ENCODE results near the gene ZDHHC4. TPM values are rescaled to one million over a fixed set of nuclear protein-coding genes. Genes with fewer than 3 reads are reported as not detected.

ZDHHC4 gene
- total and polyA plus RNA-seq, 9 of the 15 experiments (the other 6 are each of a cell fraction or from before 2014, with no cell fraction given): 33.4 to 106 (median 58.3) TPM

DNA sequence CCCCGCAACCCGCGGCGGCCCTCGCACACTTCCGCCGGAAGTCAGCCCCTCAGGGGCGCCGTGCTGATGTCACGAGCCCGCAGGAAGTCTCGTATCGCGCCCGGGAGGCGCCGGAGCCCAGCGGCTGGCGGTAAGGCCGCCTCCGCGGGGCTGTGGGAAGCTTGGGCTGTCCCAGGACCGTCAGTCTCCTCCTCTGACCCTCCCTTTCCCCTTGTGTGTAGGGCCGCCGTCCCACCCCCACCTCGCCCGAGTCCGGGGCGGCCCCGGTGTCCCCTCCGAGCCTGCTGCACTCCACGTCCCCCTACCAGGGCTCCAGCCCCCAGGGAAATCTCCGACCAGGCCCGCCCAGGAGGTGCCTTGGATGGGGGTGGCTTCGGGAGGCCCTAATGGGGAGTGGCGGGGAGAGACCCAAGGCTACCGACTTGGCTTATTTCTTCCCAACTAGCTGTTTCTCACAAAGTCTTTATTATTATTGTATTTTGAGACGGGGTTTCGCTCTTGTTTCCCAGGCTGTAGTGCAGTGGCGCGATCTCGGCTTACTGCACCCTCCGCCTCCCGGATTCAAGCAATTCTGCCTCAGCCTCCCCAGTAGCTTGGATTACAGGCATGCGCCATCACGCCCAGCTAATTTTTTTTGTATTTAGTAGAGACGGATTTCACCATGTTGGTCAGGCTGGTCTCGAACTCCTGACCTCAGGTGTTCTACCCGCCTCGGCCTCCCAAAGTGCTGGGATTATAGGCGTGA, at the start of gene ZDHHC4 (continued):
- TF ChIP-seq, protein P1, sequence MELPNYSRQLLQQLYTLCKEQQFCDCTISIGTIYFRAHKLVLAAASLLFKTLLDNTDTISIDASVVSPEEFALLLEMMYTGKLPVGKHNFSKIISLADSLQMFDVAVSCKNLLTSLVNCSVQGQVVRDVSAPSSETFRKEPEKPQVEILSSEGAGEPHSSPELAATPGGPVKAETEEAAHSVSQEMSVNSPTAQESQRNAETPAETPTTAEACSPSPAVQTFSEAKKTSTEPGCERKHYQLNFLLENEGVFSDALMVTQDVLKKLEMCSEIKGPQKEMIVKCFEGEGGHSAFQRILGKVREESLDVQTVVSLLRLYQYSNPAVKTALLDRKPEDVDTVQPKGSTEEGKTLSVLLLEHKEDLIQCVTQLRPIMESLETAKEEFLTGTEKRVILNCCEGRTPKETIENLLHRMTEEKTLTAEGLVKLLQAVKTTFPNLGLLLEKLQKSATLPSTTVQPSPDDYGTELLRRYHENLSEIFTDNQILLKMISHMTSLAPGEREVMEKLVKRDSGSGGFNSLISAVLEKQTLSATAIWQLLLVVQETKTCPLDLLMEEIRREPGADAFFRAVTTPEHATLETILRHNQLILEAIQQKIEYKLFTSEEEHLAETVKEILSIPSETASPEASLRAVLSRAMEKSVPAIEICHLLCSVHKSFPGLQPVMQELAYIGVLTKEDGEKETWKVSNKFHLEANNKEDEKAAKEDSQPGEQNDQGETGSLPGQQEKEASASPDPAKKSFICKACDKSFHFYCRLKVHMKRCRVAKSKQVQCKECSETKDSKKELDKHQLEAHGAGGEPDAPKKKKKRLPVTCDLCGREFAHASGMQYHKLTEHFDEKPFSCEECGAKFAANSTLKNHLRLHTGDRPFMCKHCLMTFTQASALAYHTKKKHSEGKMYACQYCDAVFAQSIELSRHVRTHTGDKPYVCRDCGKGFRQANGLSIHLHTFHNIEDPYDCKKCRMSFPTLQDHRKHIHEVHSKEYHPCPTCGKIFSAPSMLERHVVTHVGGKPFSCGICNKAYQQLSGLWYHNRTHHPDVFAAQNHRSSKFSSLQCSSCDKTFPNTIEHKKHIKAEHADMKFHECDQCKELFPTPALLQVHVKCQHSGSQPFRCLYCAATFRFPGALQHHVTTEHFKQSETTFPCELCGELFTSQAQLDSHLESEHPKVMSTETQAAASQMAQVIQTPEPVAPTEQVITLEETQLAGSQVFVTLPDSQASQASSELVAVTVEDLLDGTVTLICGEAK (IDR thresholded peaks at IDR 0.05): peak; percentile 98
- TF ChIP-seq, protein P1 (CRISPR knock-in tag; IDR thresholded peaks at IDR 0.05): no peak
- peak; percentile 57 for TF ChIP-seq FIP1L1 (IDR thresholded peaks at IDR 0.05; ENCODE audit: low read depth, low read length, poor library complexity, severe bottlenecking)
- TF ChIP-seq, protein P2, sequence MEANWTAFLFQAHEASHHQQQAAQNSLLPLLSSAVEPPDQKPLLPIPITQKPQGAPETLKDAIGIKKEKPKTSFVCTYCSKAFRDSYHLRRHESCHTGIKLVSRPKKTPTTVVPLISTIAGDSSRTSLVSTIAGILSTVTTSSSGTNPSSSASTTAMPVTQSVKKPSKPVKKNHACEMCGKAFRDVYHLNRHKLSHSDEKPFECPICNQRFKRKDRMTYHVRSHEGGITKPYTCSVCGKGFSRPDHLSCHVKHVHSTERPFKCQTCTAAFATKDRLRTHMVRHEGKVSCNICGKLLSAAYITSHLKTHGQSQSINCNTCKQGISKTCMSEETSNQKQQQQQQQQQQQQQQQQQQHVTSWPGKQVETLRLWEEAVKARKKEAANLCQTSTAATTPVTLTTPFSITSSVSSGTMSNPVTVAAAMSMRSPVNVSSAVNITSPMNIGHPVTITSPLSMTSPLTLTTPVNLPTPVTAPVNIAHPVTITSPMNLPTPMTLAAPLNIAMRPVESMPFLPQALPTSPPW (CRISPR knock-in tag; IDR thresholded peaks at IDR 0.05): peak; percentile 86
- TF ChIP-seq, protein P3, sequence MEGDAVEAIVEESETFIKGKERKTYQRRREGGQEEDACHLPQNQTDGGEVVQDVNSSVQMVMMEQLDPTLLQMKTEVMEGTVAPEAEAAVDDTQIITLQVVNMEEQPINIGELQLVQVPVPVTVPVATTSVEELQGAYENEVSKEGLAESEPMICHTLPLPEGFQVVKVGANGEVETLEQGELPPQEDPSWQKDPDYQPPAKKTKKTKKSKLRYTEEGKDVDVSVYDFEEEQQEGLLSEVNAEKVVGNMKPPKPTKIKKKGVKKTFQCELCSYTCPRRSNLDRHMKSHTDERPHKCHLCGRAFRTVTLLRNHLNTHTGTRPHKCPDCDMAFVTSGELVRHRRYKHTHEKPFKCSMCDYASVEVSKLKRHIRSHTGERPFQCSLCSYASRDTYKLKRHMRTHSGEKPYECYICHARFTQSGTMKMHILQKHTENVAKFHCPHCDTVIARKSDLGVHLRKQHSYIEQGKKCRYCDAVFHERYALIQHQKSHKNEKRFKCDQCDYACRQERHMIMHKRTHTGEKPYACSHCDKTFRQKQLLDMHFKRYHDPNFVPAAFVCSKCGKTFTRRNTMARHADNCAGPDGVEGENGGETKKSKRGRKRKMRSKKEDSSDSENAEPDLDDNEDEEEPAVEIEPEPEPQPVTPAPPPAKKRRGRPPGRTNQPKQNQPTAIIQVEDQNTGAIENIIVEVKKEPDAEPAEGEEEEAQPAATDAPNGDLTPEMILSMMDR (IDR thresholded peaks at IDR 0.05 in 2 of 3, conservative IDR thresholded peaks at IDR 0.05 in 1 of 3; ENCODE audit: insufficient read depth in 2 of 3, low read depth in 1 of 3, low read length in 3 of 3): 0 out of 6 replicates have a peak, but pooled peaks of 1 of the 3 experiments have one; percentile 9
- TF ChIP-seq, protein P4, sequence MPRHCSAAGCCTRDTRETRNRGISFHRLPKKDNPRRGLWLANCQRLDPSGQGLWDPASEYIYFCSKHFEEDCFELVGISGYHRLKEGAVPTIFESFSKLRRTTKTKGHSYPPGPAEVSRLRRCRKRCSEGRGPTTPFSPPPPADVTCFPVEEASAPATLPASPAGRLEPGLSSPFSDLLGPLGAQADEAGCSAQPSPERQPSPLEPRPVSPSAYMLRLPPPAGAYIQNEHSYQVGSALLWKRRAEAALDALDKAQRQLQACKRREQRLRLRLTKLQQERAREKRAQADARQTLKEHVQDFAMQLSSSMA (CRISPR knock-in tag; IDR thresholded peaks at IDR 0.05): no peak
- TF ChIP-seq HNRNPLL (IDR thresholded peaks at IDR 0.05; ENCODE audit: low read depth, low read length, poor library complexity, severe bottlenecking): peak; percentile 43
- peak in 2 of 3 experiments; percentile 70 to 83 for TF ChIP-seq YY1 (IDR thresholded peaks at IDR 0.05; ENCODE audit: borderline replicate concordance in 1 of 3, control insufficient read depth in 1 of 3, extremely low read depth in 1 of 3, insufficient read depth in 3 of 3, insufficient read length in 1 of 3, insufficient replicate concordance in 2 of 3, low read depth in 1 of 3, low read length in 2 of 3)
- TF ChIP-seq TAF7 (tag; IDR thresholded peaks at IDR 0.05): no peak
- TF ChIP-seq, protein P5, sequence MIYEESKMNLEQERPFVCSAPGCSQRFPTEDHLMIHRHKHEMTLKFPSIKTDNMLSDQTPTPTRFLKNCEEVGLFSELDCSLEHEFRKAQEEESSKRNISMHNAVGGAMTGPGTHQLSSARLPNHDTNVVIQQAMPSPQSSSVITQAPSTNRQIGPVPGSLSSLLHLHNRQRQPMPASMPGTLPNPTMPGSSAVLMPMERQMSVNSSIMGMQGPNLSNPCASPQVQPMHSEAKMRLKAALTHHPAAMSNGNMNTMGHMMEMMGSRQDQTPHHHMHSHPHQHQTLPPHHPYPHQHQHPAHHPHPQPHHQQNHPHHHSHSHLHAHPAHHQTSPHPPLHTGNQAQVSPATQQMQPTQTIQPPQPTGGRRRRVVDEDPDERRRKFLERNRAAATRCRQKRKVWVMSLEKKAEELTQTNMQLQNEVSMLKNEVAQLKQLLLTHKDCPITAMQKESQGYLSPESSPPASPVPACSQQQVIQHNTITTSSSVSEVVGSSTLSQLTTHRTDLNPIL (CRISPR knock-in tag; IDR thresholded peaks at IDR 0.05): no peak
